ENCODE data around the gene OR13G1.
A peak's percentile ranks its signal among the peaks of the same experiment; 100 is the strongest.

Gene OR13G1

DNA sequence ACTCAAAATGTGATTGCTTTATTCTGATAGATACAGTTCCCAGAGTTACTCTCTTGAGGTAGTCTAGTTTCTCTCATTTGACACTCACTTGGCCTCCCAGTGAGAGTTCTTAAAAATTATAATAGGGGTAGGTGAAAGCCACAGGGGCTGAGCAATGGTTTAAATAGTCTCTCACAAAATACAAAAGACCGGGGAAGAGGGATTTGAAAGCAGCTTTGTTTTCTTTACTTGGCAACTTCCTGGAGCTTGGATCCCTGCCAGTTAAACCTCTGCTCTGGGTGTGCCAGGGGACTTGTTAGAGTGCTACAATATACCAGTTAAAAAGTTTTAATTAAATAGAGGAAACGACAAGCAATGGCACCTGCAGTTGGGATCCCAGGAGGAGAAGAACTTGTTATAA, 31.7 kb downstream of the OR13G1 start:
- Histone ChIP-seq H3K27me3 (ENCODE audit: insufficient read depth, low read length) (no peaks in the 10 kb centered on the region), H3K36me3 (ENCODE audit: insufficient read depth, low read length) (no peaks in the 10 kb centered on the region), H3K4me3 (ENCODE audit: low read length) (peak overlapping the region; percentile 39), H3K27ac (ENCODE audit: low read depth, low read length) (peak overlapping the region; percentile 67), H3K4me1 (ENCODE audit: insufficient read depth, low read length) (peaks cover 38% of the 10 kb centered on the region), H3K9me3 (ENCODE audit: insufficient read depth, low read depth, low read length) (no peaks in the 10 kb centered on the region), H3K9ac (ENCODE audit: low read depth, low read length) (no peak overlapping the region)
- 4% methylated on average over 2 of the region's 2 CpGs for WGBS

DNA sequence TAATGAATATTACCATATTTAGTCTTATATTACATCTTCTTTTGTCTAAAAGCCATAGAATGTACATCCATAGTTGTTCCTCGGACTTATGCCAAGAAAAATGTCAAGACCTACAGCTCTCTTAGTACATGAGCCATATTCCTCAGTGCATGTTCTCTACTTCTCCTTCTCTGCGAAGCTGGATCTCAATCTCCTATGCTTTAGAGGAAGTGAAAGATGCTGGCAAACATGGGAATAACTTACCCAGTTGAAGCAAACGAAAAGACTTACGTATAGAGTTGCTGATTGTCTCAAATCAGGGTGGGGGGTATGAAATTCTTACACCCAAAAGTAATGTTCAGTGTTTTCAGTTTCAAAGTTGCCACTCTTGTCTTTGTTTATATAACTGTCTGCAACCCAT, 32.7 kb downstream of the OR13G1 start:
- Histone ChIP-seq H3K9ac (ENCODE audit: low read depth, low read length) (no peak overlapping the region), H3K4me3 (ENCODE audit: low read length) (no peak overlapping the region), H3K36me3 (ENCODE audit: insufficient read depth, low read length) (no peaks in the 10 kb centered on the region), H3K27ac (ENCODE audit: low read depth, low read length) (no peak overlapping the region), H3K9me3 (ENCODE audit: insufficient read depth, low read depth, low read length) (no peaks in the 10 kb centered on the region), H3K27me3 (ENCODE audit: insufficient read depth, low read length) (no peaks in the 10 kb centered on the region), H3K4me1 (ENCODE audit: insufficient read depth, low read length) (peaks cover 38% of the 10 kb centered on the region)
- 91% methylated on average over 4 of the region's 4 CpGs for WGBS

DNA sequence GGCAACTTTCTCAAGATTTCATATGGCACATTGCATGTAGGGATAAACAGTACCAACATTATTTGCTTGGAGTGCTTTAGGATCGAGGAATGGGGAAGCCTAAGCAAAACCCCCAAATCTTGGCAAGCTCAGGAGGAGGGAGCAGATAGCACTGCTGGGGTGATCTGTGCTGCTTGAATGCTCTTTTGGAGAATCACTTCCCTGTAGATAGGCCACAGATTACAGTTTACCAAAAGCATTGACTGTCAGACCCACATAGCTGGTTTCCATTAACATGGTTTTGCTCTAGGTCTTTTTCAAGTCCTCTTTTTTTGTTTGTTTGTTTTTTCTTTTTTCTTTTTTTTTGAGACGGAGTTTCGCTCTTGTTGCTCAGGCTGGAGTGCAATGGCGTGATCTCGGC, 36.8 kb downstream of the OR13G1 start:
- WGBS: 79% methylated on average over 5 of the region's 5 CpGs
- Histone ChIP-seq H3K27me3 (ENCODE audit: insufficient read depth, low read length) (peaks cover 29% of the 10 kb centered on the region), H3K27ac (ENCODE audit: low read depth, low read length) (no peak overlapping the region), H3K9me3 (ENCODE audit: insufficient read depth, low read depth, low read length) (no peaks in the 10 kb centered on the region), H3K9ac (ENCODE audit: low read depth, low read length) (no peak overlapping the region), H3K4me1 (ENCODE audit: insufficient read depth, low read length) (peaks cover 27% of the 10 kb centered on the region), H3K36me3 (ENCODE audit: insufficient read depth, low read length) (no peaks in the 10 kb centered on the region), H3K4me3 (ENCODE audit: low read length) (no peak overlapping the region)

DNA sequence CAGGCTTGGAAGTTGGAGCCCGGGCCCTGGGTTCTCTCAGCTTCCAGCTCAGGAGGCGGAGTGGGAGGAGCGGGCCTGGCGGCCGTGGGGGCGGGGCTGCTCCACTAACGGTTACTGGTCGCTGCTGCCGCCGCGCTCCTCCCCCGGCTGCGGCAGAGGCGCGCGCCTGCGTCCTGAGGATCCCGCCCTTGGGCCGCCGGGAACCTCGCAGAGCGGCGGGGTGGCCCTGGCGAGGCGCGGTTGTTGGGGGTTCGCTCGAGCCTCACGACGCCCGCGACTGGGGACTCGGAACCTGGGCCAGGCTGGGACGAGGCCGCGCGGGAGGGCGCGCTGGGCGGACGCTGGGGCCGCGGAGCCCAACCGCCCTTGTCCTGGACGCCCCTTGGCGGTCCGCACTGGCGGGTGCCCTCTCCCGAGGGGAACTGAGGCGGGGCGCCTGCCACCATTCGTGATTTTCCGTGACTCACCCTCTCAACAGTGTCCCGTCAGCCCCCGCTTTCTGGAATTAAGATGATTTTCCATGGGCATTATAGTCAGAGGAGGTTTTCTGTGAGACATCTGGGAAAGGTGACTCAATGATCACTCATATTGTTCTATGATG, 40.1 kb downstream of the OR13G1 start:
- 58% methylated on average over 55 of the region's 55 CpGs for WGBS
- Histone ChIP-seq H3K4me1 (ENCODE audit: insufficient read depth, low read length) (peaks cover 9% of the 10 kb centered on the region; the same call in 1 of the 2 replicates), H3K9me3 (ENCODE audit: insufficient read depth, low read depth, low read length) (no peaks in the 10 kb centered on the region), H3K27me3 (ENCODE audit: insufficient read depth, low read length) (peaks cover 30% of the 10 kb centered on the region), H3K4me3 (ENCODE audit: low read length) (peak overlapping the region; percentile 43), H3K27ac (ENCODE audit: low read depth, low read length) (no peak overlapping the region), H3K36me3 (ENCODE audit: insufficient read depth, low read length) (no peaks in the 10 kb centered on the region), H3K9ac (ENCODE audit: low read depth, low read length) (0 out of 2 replicates have a peak overlapping the region, but pooled peaks have one; percentile 25)

DNA sequence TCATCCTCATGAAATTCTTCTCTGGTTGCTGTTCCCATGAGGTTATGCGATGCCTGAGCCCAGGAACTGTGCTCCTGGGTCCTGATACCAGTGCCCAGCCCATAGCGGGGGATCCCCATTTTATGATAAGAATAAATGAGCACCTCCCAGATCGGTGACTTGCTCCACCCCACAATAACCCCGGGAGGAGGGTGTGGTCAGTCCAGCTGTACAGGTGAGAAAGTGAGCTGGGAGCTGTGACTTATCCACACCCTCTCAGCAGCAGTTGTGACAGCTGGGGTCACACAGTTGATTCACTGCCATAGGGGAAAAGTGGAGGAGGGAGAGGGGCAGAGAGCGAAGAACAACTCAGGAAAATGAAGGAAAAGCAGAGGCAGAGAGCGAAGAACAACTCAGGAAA, 40.8 kb downstream of the OR13G1 start:
- Histone ChIP-seq H3K27ac (ENCODE audit: low read depth, low read length) (no peak overlapping the region), H3K4me1 (ENCODE audit: insufficient read depth, low read length) (peaks cover 9% of the 10 kb centered on the region; the same call in 1 of the 2 replicates), H3K27me3 (ENCODE audit: insufficient read depth, low read length) (peaks cover 30% of the 10 kb centered on the region), H3K4me3 (ENCODE audit: low read length) (peak overlapping the region; percentile 43), H3K36me3 (ENCODE audit: insufficient read depth, low read length) (no peaks in the 10 kb centered on the region), H3K9ac (ENCODE audit: low read depth, low read length) (no peak overlapping the region), H3K9me3 (ENCODE audit: insufficient read depth, low read depth, low read length) (no peaks in the 10 kb centered on the region)
- 83% methylated on average over 5 of the region's 6 CpGs for WGBS

DNA sequence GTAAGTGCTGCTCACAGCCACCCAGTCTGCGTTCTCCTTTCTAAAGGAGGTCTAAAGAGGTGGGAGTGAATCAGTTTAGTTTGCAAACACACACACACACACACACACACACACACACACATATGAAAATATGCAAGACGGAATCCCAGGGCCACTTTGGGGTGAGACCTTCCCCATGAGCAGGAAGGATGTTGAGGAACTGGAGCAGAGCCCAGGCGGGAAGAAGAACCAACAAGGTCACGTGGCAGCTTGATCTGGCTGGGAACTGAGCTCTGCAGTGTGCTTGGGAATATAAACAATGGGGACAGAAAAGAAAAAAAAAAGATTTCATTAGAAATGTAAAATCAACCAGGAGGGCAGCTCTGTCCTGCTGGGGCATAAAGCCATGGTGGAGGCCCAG, 41.5 kb downstream of the OR13G1 start:
- peaks cover 30% of the 10 kb centered on the region for H3K27me3 ChIP-seq (ENCODE audit: insufficient read depth, low read length)
- no peak overlapping the region for H3K9ac ChIP-seq (ENCODE audit: low read depth, low read length)
- 78% methylated on average over 3 of the region's 4 CpGs for WGBS
- peaks cover 9% of the 10 kb centered on the region; the same call in 1 of the 2 replicates for H3K4me1 ChIP-seq (ENCODE audit: insufficient read depth, low read length)
- H3K4me3 ChIP-seq (ENCODE audit: low read length): no peak overlapping the region
- no peaks in the 10 kb centered on the region for H3K36me3 ChIP-seq (ENCODE audit: insufficient read depth, low read length)
- H3K9me3 ChIP-seq (ENCODE audit: insufficient read depth, low read depth, low read length): no peaks in the 10 kb centered on the region
- H3K27ac ChIP-seq (ENCODE audit: low read depth, low read length): no peak overlapping the region

DNA sequence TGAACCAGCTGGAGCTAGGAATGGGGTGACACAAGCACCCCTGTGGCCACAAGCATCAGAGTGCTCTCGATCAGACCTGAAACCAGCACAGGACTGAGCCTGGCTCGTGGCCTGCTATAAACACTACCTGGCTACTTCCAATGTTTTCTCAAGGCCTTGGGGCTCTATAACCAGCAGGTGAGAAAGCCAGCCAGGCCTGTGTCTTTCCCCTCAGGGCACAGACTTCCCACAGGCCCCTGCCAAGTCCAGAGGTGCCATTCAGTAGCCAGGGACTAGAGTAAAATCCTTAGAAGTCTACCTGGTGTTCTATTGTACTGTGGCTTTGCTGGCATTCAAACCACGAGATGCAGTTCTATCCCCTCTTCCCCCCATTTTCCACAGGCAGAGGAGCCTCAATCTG, 51.6 kb downstream of the OR13G1 start:
- Histone ChIP-seq H3K4me3 (ENCODE audit: low read length) (no peak overlapping the region), H3K4me1 (ENCODE audit: insufficient read depth, low read length) (no peaks in the 10 kb centered on the region), H3K27me3 (ENCODE audit: insufficient read depth, low read length) (no peaks in the 10 kb centered on the region), H3K36me3 (ENCODE audit: insufficient read depth, low read length) (no peaks in the 10 kb centered on the region), H3K9me3 (ENCODE audit: insufficient read depth, low read depth, low read length) (no peaks in the 10 kb centered on the region), H3K9ac (ENCODE audit: low read depth, low read length) (no peak overlapping the region), H3K27ac (ENCODE audit: low read depth, low read length) (no peak overlapping the region)
- 62% methylated on average over 3 of the region's 3 CpGs for WGBS
